Activated naive CD8-positive, alpha-beta T cell treated with anti-CD3 and anti-CD28 coated beads, Interleukin-2, amount 50 U/mL, for 16 hours (primary cell): ENCODE results near the gene SSX1.
"Not testable (repeated sequence)": the region's sequence is repeated elsewhere in the genome, so short reads cannot be mapped to it uniquely, and the experiment has no call there.

Experiments used
- DNase-seq: peaks from one replicate; pipeline ENCODE4 v3.0.0-alpha.2; 2020; ENCODE audit warnings: low read depth, low spot score

Gene SSX1

GRCh38 chrX:48255062-48255796 lies at the start of gene SSX1:
TSS of gene SSX1 (plus strand) at chrX:48255392. CDS start at chrX:48257242, 1,850 bp downstream.
- not testable (repeated sequence) for DNase-seq

GRCh38 chrX:48214341-48214740 lies 40.9 kb upstream of the SSX1 start:
- DNase-seq, result not testable (repeated sequence)

- DNase-seq, result not testable (repeated sequence)
Measured at GRCh38 chrX:48224196-48224595, 31.0 kb upstream of the SSX1 start.

GRCh38 chrX:48252945-48253344 lies 2.2 kb upstream of the SSX1 start:
- not testable (repeated sequence) for DNase-seq

GRCh38 chrX:48274365-48274764 lies 19.2 kb downstream of the SSX1 start:
- DNase-seq, result not testable (repeated sequence)

GRCh38 chrX:48278958-48279357 lies 23.8 kb downstream of the SSX1 start:
- no peak for DNase-seq

- not testable (repeated sequence) for DNase-seq
Measured at GRCh38 chrX:48280729-48281128, 25.5 kb downstream of the SSX1 start.

GRCh38 chrX:48306175-48306574 lies 51.0 kb downstream of the SSX1 start:
- DNase-seq, result no peak

- DNase-seq, result not testable (repeated sequence)
Measured at GRCh38 chrX:48313996-48314395, 58.8 kb downstream of the SSX1 start.
